CD4-positive, alpha-beta T cell treated with Interleukin-2 at 100 ng/mL for 4 hours (primary cell): Measurements from ENCODE around the gene CBR4.
A peak's percentile ranks its signal among the peaks of the same experiment; 100 is the strongest.

Source experiments
- DNase-seq: peaks from one replicate; pipeline ENCODE4 v3.0.0-alpha.2; 2020; ENCODE audit warnings: low spot score

The CBR4 gene

DNA sequence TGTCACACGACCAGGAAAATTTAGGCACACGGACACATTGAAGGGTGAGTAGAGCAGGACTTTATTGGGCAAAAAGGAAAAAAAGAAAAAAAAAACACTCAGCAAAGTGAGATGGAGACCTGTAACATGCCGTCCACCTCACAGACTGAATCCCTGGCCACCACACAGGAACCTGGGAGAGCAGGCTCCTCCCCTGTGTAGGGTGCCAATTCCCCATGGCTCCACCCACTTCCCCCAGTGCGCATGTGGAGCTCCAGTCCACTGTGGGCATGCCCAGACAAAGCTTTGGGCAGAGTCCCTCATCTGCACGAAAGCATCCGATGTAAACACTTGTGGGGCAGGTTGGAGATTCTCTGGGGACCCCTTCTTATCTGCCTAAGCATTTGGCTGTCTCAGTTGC, 23.6 kb upstream of the CBR4 start:
- no peak for DNase-seq

DNA sequence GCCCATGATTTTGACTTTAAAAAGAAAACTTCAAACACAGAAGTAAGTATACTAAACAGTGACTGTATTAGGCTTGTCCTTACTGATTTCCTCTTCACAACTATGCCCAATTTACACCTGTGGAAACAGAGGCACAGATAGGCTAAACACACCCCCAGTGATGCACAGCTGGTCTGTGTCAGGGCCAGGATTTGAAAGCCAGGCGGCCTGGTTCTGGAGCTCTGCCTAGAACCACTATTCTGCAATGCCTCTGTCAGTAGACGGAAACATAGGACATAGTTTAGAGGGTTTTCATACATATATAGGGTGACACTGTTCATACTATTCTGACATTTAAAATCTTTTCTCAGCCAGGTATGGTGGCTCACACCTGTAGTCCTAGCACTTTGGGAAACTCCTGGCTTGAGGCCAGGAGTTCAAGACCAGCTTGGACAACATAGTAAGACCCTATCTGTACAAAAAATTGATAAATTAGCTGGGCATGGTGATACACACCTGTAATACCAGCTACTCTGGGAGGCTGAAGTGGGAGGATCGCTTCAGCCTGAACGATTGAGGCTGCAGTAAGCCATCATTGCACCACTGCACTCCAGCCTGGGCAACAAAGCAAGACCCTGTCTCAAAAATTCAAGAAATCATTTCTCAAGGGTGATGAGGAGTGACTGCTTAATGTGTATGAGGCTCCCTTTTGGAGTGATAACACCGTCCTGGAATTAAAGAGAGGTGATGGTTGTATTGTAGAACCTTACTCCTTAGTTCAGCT, 23.0 kb upstream of the CBR4 start:
- no peak for DNase-seq

DNA sequence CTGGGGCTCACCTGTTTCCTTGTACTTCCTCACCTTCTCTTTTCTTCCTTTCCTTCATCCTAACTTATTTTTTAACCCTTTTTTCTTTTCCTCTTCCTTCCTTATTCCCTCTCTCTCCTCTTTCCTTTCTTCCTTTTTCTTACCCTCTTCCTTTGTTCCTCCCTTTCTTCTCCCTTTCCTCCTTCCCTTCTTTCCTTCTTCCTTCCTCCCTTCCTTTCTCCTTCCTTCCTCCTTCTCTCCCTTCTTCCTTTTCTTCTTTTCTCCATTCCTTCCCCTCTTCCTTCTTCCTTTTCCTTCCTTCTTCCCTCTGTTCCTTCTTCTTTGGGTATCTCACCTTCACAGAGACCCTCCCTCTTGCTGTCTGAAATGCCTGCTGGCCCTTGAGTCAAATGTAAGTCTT, 22.1 kb upstream of the CBR4 start:
- no peak for DNase-seq

DNA sequence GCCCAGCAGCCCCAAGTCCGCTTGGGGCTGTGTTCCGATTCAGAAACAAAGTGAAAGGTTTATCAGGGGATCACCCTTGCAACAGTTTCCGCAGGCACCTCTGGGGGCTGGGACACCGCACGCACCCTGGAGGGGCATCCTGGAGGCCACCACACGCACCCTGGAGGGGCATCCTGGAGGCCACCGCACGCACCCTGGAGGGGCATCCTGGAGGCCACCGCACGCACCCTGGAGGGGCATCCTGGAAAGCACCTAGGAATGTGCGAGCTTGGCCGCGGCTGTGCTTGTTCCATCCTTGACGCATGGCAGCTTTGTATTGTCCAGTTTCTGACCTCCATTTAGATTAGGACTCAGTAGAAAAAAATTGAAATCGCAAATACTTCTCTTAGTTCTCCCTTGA, 21.3 kb upstream of the CBR4 start:
- no peak for DNase-seq

DNA sequence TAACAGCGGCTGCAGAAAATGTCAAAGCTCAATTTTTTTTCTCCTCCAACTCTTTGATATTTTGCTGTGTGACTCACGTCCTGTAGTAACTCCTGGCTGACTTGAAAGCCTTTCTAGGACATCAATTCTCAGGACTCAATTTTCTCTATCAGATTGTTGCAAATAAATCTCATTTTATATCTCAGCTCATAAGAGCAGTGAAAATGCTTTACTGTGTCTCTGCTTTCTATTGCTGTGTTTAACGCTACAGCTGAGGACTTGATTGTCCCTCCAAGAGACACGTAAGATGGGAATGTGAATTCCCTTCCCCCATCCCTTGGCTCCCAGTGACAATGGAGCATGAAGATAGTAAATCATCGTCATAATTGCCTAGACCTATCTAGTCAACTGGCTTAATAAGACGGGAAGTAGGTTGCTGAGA, 20.5 kb upstream of the CBR4 start:
- no peak for DNase-seq

- no peak for DNase-seq
Measured at GRCh38 chr4:169029947-169030346, 19.9 kb upstream of the CBR4 start.

GRCh38 chr4:169027663-169028062, 17.6 kb upstream of the CBR4 start:
- DNase-seq, result no peak

GRCh38 chr4:169025184-169025583, 15.1 kb upstream of the CBR4 start:
- DNase-seq, result no peak

GRCh38 chr4:169024762-169025161, 14.7 kb upstream of the CBR4 start:
- DNase-seq, result no peak

DNA sequence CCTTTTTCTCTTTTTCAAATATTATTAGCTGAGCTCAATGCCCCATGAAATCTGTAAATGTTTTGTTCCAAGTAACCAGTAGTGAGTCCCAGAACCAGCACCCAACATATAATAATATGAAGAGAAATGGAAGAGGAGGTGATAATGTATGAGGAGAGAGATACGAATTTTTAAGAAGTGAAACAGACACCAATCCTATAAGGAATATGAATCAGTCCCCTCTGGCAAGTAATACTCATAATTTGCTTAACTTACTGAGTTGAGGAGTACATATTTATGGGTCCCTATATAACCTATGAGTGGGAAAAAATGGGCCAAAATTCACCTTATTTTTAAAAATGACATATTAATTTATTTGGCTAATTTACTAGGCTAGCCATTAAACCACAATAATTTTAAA, 8.4 kb upstream of the CBR4 start:
- no peak for DNase-seq

- no peak for DNase-seq
Measured at GRCh38 chr4:169017971-169018370, 7.9 kb upstream of the CBR4 start.

- DNase-seq, result no peak
Measured at GRCh38 chr4:169015186-169015623, 5.2 kb upstream of the CBR4 start.

- no peak for DNase-seq
Measured at GRCh38 chr4:169014586-169014985, 4.5 kb upstream of the CBR4 start.

DNA sequence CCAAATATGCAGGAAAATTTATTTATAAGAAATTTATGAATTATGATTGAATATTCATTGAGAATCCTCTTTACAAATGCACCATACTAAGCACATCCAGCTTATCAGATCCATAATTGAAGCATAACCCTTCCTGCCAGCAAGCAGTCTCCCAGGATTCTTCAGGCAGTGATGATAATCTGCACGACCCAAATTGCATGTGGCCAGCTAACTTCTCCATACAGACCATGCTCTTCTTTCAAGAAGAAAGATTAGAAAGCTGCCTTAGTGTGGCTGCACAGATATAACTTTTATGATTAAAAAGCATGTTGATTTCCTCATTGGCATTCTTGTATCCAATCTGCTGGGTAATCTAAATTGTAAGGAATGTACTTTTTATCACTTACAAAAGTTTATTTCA, 3.3 kb upstream of the CBR4 start:
- no peak for DNase-seq

- no peak for DNase-seq
Measured at GRCh38 chr4:169012049-169012448, 2.0 kb upstream of the CBR4 start.

- peak; percentile 49 for DNase-seq
Measured at GRCh38 chr4:169009286-169010124, 550 bp downstream of the CBR4 start.

GRCh38 chr4:169005453-169006099, 4.5 kb downstream of the CBR4 start:
- DNase-seq, result no peak

- no peak for DNase-seq
Measured at GRCh38 chr4:169000315-169000714, 9.7 kb downstream of the CBR4 start.

- no peak for DNase-seq
Measured at GRCh38 chr4:168999809-169000208, 10.2 kb downstream of the CBR4 start.

DNA sequence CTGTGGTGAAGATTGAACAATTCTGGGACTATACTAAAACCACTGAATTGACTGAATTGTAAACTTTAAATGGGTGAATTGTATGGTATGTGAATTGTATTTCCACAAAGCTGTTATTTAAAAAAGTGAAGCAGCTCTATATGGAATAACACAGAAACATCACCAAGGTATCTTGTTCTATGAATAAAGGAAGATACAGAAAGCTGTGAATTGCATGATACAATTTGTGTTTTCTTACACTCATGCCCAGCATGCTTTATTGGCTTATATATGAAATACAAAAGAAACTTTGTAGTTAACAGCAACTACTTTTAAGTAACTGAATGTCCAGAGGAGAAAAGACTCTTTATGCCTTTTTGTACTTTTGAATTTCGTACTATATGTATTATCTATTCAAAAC, 11.5 kb downstream of the CBR4 start:
- no peak for DNase-seq

GRCh38 chr4:168995537-168996295, 14.3 kb downstream of the CBR4 start:
- peak; percentile 10 for DNase-seq

DNA sequence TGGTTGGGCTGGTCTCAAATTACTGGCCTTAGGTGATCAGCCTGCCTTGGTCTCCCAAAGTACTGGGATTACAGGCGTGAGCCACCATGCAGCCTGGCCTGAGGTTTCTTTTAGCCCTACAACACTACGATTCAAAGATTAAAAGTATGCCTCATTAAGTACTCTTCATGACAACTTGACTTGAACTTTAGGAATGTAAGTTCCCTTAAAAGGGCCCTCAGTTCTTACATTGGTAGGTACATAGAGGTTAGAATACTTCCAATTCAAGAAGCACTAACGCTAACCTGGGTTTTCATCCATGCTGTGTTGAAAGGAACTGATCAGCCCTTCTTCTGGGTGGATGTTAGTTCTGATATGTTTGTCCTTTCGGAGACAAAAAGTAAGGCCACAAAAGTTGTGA, 15.1 kb downstream of the CBR4 start:
- no peak for DNase-seq
